ENCODE measurements around the gene TMTC4.

GRCh38 chr13:100594255-100594654 is 80.3 kb downstream of the TMTC4 start:
- TF ChIP-seq CTCF (IDR thresholded peaks at IDR 0.05) (no peak), POLR2AphosphoS5 (IDR thresholded peaks at IDR 0.05; ENCODE audit: low read depth, low read length) (no peak), REST (IDR thresholded peaks at IDR 0.05; ENCODE audit: insufficient read depth in 1 of 2, low read depth in 2 of 2, low read length in 1 of 2) (no peak), SIN3A (IDR thresholded peaks at IDR 0.05; ENCODE audit: borderline replicate concordance, insufficient read depth, low read depth, low read length) (no peak), TCF7L2 (IDR thresholded peaks at IDR 0.05; ENCODE audit: low read depth, low read length) (no peak)
